Cardiac fibroblast (primary cell): ENCODE results near the gene DHRS9.

ENCODE experiments used
- DNase-seq, 2 donors: peaks; one replicate each; pipeline versions ENCODE4 v3.0.0 to v3.0.0-alpha.2; 2010; ENCODE audit warnings: low read depth in 2 of 2
- H3K4me3 ChIP-seq, 2 donors: replicated peaks in 1 of 2; 1 replicate in 1 of 2; 2 replicates in 1 of 2; pipeline ENCODE4 v1.5.1; 2011; ENCODE audit warnings: low read depth in 2 of 2, low read length in 2 of 2, mild to moderate bottlenecking in 2 of 2, moderate library complexity in 1 of 2
- TF ChIP-seq, protein P1 (sequence below): IDR thresholded peaks from one replicate; pipeline ENCODE4 v1.5.1; 2011; ENCODE audit warnings: low read depth, mild to moderate bottlenecking, low read length, inconsistent platforms

DHRS9 gene

DNA sequence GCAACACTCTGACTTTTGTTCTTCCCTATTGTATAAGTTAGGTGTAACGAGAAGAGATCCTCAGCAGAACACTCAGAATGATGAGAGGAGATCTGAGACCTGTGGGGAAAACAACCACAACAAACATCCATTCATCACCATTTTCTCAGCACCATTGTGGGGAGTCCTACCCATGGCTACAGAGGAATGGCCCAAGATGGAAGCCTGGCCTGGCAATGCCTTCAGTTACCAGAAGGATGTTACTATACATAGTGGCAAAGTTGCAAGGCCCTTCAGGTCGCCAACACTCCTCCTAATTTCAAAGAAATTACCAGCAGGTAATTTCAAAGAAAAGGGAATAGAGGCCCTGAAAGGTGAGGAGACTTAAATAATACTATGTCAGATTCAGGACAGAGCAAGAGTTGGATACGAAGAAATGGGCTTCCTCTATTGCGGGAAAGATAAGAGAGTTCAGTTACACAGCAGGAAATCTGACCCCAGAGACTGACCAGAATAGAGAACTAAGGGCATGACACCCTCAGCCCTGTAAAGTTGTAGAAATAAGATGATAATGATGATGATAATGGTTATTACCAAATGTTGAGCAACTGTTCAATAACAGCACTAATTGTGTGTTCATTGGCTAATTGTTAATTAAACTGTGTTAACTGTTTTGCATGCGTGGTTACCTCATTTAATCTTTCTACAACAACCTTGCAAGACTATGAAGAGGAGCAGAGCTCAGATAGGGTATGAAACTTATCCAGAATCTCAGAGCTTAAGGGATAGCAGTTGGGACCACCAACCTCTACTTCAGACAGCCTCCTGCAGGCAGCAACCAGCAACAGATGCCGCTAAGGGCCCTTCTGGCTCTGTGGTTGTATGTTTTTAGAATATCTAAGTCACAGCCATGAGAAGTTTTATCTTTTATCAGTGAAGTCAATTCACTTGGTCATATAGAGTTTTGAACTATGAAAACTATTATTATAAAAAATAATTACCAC, 37.5 kb downstream of the DHRS9 start:
- TF ChIP-seq, protein P1, sequence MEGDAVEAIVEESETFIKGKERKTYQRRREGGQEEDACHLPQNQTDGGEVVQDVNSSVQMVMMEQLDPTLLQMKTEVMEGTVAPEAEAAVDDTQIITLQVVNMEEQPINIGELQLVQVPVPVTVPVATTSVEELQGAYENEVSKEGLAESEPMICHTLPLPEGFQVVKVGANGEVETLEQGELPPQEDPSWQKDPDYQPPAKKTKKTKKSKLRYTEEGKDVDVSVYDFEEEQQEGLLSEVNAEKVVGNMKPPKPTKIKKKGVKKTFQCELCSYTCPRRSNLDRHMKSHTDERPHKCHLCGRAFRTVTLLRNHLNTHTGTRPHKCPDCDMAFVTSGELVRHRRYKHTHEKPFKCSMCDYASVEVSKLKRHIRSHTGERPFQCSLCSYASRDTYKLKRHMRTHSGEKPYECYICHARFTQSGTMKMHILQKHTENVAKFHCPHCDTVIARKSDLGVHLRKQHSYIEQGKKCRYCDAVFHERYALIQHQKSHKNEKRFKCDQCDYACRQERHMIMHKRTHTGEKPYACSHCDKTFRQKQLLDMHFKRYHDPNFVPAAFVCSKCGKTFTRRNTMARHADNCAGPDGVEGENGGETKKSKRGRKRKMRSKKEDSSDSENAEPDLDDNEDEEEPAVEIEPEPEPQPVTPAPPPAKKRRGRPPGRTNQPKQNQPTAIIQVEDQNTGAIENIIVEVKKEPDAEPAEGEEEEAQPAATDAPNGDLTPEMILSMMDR, result no peak
- no peak for DNase-seq
- no peak overlapping the region for H3K4me3 ChIP-seq

DNA sequence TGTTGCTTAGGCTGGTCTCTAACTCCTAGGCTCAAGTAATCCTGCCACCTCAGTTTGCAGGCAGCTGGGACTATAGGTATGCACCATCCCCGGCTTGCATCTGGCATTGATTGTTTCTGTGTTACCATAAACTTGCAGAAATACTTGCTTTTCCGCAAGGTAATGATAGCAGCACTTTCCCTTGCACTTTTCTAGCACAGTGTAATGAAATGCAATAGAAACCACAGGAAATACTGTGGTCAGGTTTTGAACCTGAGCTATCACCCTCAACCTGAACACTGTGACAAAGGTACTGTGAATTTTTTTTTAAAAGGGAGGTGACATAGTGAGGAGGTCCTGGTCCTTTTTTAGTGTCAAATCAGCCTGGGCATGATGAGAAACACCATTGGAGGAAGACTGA, 38.3 kb downstream of the DHRS9 start:
- TF ChIP-seq, protein P1, result no peak
- no peak overlapping the region for H3K4me3 ChIP-seq
- DNase-seq, result no peak

DNA sequence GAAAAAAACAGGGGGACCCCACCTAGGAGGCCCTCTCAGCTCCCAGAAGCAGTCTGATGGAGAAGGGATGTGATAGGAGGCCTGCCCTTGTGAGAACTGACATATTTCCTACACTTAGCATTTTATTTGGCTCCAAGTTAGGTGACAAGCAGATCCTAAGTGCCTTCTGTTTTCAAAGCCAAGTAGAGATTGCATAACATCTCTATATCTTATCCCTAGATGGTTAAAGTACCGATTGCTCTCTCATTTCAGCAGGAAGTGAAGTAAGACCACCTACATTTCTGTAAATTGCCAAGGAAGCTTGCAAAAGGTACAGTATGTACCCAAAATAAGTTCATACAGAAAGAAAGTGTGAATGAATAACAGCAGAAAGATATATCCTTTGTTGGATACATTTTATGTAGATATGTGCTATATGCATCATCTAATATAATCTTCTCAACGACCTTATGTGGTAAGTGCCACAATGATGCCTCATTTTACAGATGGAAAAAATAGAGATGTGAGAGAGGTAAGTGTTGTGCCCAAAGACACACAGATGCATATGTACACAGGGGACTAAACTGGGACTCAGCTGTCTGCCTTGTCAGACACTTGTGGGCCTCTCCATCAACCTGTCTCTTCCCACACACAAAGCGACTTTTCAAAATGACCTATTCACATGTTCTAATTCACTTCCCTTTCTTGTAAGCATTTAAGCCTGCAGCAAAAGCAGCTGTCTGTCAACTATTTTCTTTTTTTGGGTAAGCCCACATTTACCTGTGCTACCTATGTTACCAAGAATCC, 38.9 kb downstream of the DHRS9 start:
- DNase-seq, result peak; percentile 20 to 57
- no peak overlapping the region for H3K4me3 ChIP-seq
- TF ChIP-seq, protein P1, result no peak

DNA sequence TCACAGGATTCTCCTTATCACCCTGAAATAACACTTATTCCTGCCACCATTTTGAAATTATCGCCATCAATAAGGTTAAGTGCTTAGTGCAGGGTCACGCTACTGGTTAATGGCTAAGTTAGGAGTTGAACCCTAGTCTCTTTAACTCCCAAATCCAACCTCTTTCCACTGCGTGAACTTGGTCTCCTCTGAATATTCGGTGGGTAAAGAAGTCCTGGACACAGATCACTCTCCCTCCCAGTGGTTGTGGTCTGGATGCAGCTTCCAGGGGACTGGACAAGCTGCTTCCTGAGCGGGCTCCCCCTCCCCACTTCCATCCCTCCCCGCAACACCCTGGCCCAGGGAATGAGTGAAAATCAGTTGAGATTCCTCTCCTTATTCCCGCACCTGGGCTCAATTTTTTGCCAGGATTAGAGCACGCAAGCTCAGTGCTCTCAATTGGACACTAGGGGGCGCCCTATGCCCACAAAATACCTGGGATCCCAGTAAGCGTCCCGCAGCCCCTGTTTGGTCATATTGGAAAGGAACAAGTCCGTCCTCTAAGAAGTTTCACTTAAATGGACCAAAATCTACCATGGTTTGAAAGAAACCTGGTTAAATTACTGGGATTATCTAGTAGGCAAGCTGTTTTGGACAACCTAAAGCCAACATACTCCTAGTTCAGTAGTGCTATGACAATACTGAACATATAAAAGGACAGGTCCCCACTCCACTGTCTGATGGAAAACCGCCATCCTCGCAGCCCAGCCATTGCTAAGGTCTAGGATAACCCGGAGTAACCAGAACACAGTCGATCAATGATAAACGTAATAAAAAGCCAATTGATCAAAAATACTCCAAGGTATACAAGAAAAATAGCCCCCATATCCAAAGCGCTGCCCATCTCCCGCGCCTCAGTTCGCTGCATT, 40.4 kb downstream of the DHRS9 start:
- TF ChIP-seq, protein P1, result peak; percentile 87
- no peak overlapping the region for H3K4me3 ChIP-seq
- DNase-seq, result peak; percentile 90 to 91

DNA sequence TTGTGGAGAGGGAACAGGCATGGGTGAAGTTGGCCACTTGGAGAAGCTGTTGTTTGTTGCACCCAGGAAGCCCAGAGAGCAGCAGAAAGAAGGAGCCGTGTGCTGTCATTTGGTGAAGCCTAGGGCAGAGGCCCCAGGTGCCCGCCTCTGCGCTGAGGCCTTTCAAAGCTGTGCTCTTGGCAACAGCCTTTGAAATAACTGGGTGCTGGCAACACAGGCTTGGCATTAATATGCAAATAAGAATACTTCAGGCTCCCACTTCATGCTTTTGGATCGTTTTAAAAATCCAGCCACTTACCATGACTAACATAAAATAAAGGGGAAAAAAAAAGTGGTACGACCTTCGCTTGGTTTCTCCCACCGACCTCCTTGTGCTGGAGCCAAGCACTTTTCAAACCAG, 41.1 kb downstream of the DHRS9 start:
- no peak for DNase-seq
- no peak overlapping the region for H3K4me3 ChIP-seq
- TF ChIP-seq, protein P1, result no peak

DNA sequence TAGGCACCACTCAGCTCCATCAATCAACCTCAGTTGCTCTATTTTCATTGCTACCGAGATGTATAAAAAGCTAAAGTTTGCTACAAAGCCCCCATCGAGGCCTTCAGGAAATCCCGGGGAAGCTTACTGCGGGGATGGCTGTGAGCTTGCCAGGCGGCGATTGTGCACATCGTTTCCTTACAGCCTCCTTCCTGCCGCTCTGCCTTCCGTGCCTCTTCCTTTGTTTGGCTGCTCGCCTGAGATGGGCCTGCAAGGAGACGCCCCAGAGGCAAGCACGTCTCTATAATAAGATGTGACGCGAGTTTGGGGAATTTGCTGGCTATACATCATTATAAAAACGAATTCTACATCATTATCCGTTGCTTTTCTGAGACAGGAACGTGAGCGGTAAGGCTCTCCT, 41.6 kb downstream of the DHRS9 start:
- TF ChIP-seq, protein P1, result no peak
- DNase-seq, result no peak
- no peak overlapping the region for H3K4me3 ChIP-seq
